ENCODE data around the gene CPA2.

The CPA2 gene

DNA sequence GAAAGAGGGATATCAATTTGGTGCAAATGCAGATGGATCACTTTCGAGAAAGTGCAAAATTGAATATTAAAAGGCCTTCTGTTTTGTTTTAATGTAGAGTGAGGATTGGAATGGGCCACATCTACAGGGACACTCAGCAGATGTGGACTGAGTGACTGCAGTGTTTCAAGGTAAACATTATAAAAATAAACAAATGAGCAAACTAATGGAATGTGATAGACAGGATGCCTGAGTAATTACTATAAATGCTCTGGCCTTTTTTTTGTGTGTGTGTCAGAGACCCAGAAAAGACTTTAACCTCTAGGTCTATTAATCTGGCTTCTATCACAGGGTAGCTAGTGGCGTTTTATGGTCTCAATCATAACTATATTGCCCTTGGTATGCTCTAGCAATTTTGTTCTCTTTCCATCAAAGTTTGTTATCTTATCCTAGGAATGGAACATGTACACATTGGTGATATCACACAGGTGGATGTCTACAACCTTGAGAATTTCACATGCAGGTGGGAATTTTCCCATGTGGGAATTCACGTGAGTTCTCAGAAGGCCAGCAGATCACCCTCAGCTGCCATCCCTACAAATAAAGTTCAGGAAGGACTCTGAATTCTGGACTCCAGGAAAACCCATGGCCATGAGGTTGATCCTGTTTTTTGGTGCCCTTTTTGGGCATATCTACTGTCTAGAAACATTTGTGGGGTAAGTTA, at the start of gene CPA2:
Gene CPA2, plus strand, starts transcription at position 606 of the 703 bp plus-strand sequence. Its CDS starts 19 bp downstream, at position 625.
- Histone ChIP-seq H3K4me1 (peaks cover 0 to under 1% (median 0%) of the 10 kb centered on the region in 4 donors), H3K9me3 (no peaks in the 10 kb centered on the region), H3K36me3 (no peaks in the 10 kb centered on the region), H3K4me3 (no peak within 1 kb of the TSS), H3K27ac (no peak within 1 kb of the TSS), H3K27me3 (no peaks in the 10 kb centered on the region)
- DNase-seq = no peak
- TF ChIP-seq CTCF (IDR thresholded peaks at IDR 0.05) = no peak
- intact Hi-C loops (cut with DNase I; ENCODE audit: low total_unique reads) = no loop called here

DNA sequence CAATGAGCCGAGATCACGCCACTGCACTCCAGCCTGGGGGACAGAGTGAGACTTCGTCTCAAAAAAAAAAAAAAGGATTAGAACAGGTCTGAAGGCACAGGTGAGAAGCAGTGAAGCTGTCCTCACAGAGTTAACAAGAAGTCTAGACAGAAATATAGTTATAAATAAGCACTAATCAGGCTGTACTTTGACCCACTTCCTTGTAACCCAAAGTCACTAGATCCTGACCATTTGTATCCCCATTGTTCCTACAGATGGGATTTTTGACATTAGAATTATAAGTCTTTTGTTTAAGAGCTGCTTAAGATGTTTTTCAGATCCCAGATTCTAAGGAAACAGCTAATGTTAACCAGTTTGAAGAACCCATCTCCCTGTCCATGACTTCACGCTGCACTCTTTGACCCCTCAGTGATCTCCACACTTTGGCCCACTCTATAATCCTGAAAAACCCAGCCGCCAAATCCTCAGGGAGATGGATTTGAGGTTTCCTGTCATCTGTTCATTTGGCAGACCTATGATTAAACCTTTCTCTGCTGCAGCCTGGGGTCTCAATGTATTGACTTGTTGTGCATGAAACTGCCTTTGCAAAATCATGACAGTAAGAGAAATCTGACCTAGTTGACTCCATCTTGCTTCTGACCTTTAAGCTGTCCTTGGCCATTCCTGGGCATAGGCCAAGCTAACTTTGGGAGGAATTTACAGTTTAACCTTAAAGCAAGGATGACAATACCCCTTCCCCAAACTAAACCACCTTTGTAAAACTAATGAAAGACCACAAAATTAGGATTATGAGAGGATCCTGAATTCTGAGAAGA, 47.6 kb upstream of the CPA2 start:
- no peak for TF ChIP-seq CTCF (IDR thresholded peaks at IDR 0.05)
- Histone ChIP-seq H3K4me1 (no peaks in the 10 kb centered on the region), H3K27me3 (no peaks in the 10 kb centered on the region), H3K27ac (no peak overlapping the region), H3K4me3 (no peak overlapping the region), H3K36me3 (no peaks in the 10 kb centered on the region), H3K9me3 (no peaks in the 10 kb centered on the region)
- DNase-seq = no peak
- intact Hi-C loops (cut with DNase I; ENCODE audit: low total_unique reads) = no loop called here

DNA sequence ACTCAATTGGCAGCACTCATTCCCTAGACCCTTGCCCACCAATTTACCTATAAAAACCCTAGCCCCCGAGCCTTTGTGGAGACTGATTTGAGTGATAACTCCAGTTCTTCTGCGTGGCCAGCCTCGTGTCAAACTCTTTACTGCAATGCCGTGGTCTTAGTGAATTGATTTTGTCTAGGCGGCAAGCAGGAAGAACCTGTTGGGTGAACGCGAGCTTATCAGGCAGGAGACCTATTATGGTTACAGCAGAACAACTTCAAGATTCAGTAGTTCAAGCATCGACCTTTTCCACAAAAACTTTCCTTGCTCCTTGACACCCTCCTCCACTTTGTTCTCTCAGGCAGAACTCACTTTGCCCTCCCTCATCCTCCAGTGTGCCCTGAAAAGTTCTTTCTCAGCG, 46.8 kb upstream of the CPA2 start:
- no peaks in the 10 kb centered on the region for H3K27me3 ChIP-seq
- intact Hi-C loops (cut with DNase I; ENCODE audit: low total_unique reads) = no loop called here
- no peaks in the 10 kb centered on the region for H3K4me1 ChIP-seq
- H3K9me3 ChIP-seq = no peaks in the 10 kb centered on the region
- no peaks in the 10 kb centered on the region for H3K36me3 ChIP-seq
- no peak overlapping the region for H3K27ac ChIP-seq
- H3K4me3 ChIP-seq = no peak overlapping the region
- DNase-seq = no peak
- TF ChIP-seq CTCF (IDR thresholded peaks at IDR 0.05) = no peak

DNA sequence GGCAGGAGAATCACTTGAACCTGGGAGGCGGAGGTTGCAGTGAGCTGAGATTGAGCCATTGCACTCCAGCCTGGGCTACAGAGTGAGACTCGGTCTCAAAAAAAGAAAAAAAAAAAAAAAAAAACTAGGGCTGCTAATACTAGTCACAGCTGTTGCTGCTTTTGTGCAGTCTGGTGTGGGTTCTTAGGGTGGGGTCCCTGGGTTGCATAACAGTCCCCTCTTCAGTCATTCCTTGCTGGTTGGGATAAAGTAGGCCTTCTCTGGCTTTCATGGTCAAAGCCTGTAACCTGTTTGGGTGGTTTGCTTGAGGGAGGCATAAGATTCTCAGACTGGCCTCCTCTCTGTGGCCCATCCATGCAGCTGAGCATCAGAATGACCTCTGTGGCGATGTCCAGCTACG, 44.9 kb upstream of the CPA2 start:
- H3K36me3 ChIP-seq = no peaks in the 10 kb centered on the region
- no peak for DNase-seq
- no peaks in the 10 kb centered on the region for H3K27me3 ChIP-seq
- H3K4me3 ChIP-seq = no peak overlapping the region
- H3K9me3 ChIP-seq = no peaks in the 10 kb centered on the region
- intact Hi-C loops (cut with DNase I; ENCODE audit: low total_unique reads) = no loop called here
- no peak for TF ChIP-seq CTCF (IDR thresholded peaks at IDR 0.05)
- H3K4me1 ChIP-seq = no peaks in the 10 kb centered on the region
- H3K27ac ChIP-seq = no peak overlapping the region

- no peak for DNase-seq
- intact Hi-C loops (cut with DNase I; ENCODE audit: low total_unique reads) = no loop called here
- no peak overlapping the region for H3K4me3 ChIP-seq
- H3K27me3 ChIP-seq = no peaks in the 10 kb centered on the region
- H3K27ac ChIP-seq = no peak overlapping the region
- TF ChIP-seq CTCF (IDR thresholded peaks at IDR 0.05) = no peak
- no peaks in the 10 kb centered on the region for H3K36me3 ChIP-seq
- H3K4me1 ChIP-seq = no peaks in the 10 kb centered on the region
- H3K9me3 ChIP-seq = no peaks in the 10 kb centered on the region
Measured at GRCh38 chr7:130223646-130224045, 43.0 kb upstream of the CPA2 start.
